ENCODE measurements around the gene NUDT3.
"Not testable (repeated sequence)": the region's sequence is repeated elsewhere in the genome, so short reads cannot be mapped to it uniquely, and the experiment has no call there.

Gene NUDT3

GRCh38 chr6:34343806-34344205 lies 48.7 kb downstream of the NUDT3 start:
- DNase-seq (ENCODE audit: low spot score) = no peak

DNA sequence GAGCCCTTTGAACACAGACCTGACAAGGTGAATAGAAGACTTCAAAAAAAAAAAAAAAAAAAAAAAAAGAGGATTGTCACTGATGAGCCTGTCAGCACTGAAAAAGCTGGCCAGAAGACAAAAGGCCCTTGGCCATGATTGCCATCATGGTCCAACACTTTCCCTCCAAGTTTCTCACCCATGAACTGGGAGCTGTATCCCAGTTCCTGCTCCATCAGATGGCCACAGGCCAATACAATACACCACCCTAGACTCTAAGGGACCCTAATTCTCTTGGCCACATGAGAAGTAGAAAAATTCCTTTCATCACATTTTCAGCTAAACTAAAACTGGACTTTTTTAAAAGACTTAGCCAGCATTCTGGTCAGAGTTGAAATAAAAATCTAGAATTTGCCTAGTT lies 50.2 kb downstream of the NUDT3 start:
- no peak for DNase-seq (ENCODE audit: low spot score)

- no peak for DNase-seq (ENCODE audit: low spot score)
Measured at GRCh38 chr6:34341481-34341971, 50.9 kb downstream of the NUDT3 start.

GRCh38 chr6:34340906-34341480 lies 51.5 kb downstream of the NUDT3 start:
- no peak for DNase-seq (ENCODE audit: low spot score)

GRCh38 chr6:34340394-34340793 lies 52.1 kb downstream of the NUDT3 start:
- no peak for DNase-seq (ENCODE audit: low spot score)

GRCh38 chr6:34339971-34340370 lies 52.5 kb downstream of the NUDT3 start:
- DNase-seq (ENCODE audit: low spot score) = no peak

- DNase-seq (ENCODE audit: low spot score) = no peak
Measured at GRCh38 chr6:34339432-34339831, 53.0 kb downstream of the NUDT3 start.

DNA sequence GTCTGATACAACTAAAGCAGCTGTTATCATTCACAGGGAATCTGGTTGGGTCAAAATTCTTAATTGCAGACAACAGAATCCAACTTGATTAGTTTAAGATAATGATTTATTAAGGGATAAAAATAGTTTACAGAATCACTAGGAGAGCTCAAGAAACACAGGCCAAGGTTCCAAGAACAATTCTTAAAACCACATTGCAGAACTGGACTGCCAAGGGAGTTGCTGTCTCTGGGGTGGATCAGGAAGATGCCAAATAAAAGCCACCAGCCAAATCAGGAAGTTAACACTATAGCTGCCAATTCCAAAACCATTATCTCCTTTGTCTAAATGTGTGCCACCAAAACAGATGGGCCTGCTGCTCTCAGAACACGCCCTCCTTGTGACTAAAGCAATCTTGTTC lies 53.7 kb downstream of the NUDT3 start:
- DNase-seq (ENCODE audit: low spot score) = no peak

DNA sequence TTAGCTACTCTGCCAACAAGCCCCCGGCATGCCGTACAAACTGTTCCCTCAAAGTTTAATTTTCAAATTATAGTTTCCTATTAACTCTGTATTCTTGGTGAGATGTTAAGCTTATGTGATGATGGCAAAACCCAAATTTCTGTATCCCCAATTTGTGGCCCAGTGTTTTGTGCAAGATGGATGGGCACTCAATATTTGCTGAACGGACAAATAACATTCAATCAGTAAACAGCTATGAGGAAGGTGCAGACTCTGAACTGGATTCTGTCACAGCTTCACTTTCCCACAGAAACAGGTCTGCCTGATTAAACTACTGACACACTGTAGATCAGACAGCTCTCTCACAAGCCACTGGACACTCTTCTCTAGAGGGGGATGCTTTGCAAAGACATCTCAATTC lies 54.1 kb downstream of the NUDT3 start:
- DNase-seq (ENCODE audit: low spot score) = no peak

DNA sequence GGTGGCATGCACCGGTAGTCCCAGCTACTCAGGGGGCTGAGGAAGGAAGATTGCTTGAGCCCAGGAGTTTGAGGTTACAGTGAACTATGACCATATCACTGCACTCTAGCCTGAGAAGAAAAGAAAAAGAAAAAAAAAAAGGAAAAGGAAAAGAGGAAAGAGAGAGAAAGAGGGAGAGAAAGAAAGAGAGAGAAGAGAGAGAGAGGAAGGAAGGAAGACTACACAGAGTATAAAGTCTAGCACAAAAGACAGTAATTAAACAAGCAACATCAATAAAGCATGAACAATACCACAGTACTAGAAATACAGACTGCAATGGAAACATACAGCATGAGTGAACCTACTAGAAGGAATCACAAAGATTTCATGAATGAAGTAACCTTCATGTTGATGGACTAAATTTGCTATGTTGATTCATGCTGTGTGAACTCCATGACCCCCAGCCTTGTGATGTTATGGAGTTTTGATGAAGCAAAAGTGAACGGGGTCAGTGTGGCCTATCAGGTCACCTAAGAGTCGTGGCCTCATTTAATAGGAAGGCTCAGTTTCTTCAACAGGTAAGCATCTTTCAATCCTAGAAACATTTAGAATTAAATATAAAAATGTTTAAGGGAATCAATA lies 57.6 kb downstream of the NUDT3 start:
- no peak for DNase-seq (ENCODE audit: low spot score)

DNA sequence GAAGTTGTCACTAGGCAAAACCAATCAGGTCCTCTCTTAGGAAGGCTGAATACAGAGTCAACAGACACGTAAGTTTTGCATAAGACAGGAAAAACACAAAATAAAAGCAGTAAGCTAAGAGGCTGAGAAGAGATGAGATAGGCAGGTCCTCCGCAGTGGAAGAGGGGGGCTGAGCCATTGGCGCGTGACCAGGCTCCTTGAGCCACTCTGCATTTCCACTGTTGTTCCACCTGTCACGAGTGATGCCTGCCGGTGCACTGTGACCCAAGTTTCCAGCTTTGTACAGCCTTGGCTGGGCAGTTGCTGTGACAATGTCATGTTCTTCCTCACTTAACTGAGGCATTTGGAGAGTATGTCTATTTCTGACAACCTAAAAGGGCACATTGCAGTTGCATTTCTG lies 58.6 kb downstream of the NUDT3 start:
- DNase-seq (ENCODE audit: low spot score) = no peak

GRCh38 chr6:34332251-34333198 lies 59.9 kb downstream of the NUDT3 start:
- no peak for DNase-seq (ENCODE audit: low spot score)

- DNase-seq (ENCODE audit: low spot score) = no peak
Measured at GRCh38 chr6:34331371-34332050, 61.0 kb downstream of the NUDT3 start.

DNA sequence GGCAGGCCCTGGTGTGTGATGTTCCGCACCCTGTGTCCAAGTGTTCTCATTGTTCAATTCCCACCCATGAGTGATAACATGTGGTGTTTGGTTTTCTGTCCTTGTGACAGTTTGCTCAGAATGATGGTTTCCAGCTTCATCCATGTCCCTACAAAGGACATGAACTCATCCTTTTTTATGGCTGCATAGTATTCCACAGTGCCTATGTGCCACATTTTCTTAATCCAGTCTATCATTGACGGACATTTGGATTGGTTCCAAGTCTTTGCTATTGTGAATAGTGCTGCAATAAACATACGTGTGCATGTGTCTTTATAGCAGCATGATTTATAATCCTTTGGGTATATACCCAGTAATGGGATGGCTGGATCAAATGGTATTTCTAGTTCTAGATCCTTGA lies 62.7 kb downstream of the NUDT3 start:
- DNase-seq (ENCODE audit: low spot score) = not testable (repeated sequence)

GRCh38 chr6:34328969-34329368 lies 63.5 kb downstream of the NUDT3 start:
- no peak for DNase-seq (ENCODE audit: low spot score)

DNA sequence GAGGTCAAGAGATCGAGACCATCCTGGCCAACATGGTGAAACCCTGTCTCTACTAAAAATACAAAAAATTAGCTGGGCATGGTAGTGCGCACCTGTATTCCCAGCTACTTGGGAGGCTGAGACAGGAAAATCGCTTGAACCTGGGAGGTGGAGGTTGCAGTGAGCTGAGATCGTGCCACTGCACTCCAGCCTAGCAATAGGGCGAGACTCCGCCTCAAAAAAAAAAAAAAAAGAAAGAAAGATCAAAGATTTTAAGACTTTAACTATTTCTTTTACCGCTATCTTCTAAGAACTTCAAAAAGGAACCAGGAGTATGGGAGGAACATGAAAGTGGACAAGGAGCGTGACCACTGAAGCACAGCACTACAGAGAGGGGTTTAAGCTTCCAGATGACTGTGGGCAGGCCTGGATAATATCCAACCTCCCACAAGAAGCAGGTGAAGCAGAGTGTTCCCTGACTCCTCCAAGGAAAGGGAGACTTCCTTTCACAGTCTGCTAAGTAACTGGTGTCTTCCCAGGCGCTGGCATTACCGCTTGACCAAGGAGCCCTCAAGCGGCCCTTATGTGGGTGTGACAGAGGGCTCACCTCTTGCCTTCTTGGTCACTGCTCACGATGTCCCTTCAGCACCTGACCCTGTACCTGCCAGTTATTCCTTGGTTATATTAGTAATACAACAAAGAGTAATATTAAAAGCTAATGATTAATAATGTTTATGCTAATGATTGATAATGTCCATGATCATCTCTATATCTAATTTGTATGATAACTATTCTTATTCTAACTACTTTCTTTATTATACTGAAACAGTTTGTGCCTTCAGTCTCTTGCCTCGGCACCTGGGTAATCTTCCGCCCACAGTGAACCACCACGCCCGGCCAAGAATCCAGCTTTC lies 64.9 kb downstream of the NUDT3 start:
- DNase-seq (ENCODE audit: low spot score) = not testable (repeated sequence)

DNA sequence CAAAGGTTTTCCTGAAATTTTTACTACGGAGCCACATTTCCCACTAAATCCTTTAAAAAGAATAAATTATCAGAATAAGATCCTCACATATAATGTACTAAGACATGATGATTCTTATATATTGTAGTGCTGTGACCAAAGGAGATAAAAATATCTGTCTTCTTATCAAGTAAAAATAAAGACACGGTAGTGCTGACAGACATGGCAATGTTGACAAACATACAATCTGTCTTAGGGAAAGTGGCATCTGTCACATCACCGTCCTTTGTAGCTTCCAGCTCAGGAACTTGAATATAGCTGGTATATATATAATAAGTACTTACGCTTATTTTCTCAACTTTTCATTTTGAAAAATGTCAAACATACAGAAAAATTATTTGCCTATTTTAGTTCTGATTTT lies 66.8 kb downstream of the NUDT3 start:
- DNase-seq (ENCODE audit: low spot score) = no peak

- DNase-seq (ENCODE audit: low spot score) = no peak
Measured at GRCh38 chr6:34324738-34325444, 67.6 kb downstream of the NUDT3 start.

GRCh38 chr6:34324221-34324620 lies 68.2 kb downstream of the NUDT3 start:
- DNase-seq (ENCODE audit: low spot score) = not testable (repeated sequence)

DNA sequence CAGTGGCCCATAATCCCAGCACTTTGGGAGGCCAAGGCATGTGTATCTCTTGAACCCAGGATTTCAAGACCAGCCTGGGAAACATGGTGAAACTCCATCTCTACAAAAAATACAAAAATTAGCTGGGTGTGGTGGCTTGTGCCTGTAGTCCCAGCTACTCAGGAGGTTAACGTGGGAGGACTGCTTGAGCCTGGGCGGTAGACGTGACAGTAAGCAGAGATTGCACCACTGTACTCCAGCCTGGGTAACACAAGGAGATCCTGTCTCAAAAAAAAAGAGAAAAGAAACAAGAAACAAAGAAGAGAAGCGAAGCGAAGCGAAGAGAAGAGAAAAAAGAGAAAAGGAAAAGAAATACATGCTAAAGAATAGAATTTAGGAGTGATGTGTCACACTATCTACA lies 69.2 kb downstream of the NUDT3 start:
- DNase-seq (ENCODE audit: low spot score) = no peak
